ENCODE results near the gene TAS2R20.
"Not testable (repeated sequence)": the region's sequence is repeated elsewhere in the genome, so short reads cannot be mapped to it uniquely, and the experiment has no call there.

TAS2R20 gene

GRCh38 chr12:10998204-10998603 is at the start of gene TAS2R20:
TSS of gene TAS2R20 (minus strand) at chr12:10998304. CDS start at chr12:10997875, 429 bp downstream.
- Mint-ChIP-seq H3K9me3 (no peaks in the 10 kb centered on the region), H3K27me3 (ENCODE audit: low read depth) (no peaks in the 10 kb centered on the region), H3K36me3 (ENCODE audit: low read depth) (peaks cover 9% of the 10 kb centered on the region), H3K27ac (no peak within 1 kb of the TSS), H3K4me1 (ENCODE audit: low read depth) (no peaks in the 10 kb centered on the region), H3K4me3 (no peak within 1 kb of the TSS)

GRCh38 chr12:11041366-11041765 is 43.3 kb upstream of the TAS2R20 start:
- H3K4me1 Mint-ChIP-seq (ENCODE audit: low read depth); H3K27me3 Mint-ChIP-seq (ENCODE audit: low read depth); H3K9me3 Mint-ChIP-seq; H3K27ac Mint-ChIP-seq; H3K4me3 Mint-ChIP-seq: not testable (repeated sequence)
- peaks cover 28% of the 10 kb centered on the region for H3K36me3 Mint-ChIP-seq (ENCODE audit: low read depth)

- Mint-ChIP-seq H3K36me3 (ENCODE audit: low read depth) (peaks cover 26% of the 10 kb centered on the region), H3K27ac (no peak overlapping the region), H3K4me1 (ENCODE audit: low read depth) (no peaks in the 10 kb centered on the region), H3K27me3 (ENCODE audit: low read depth) (no peaks in the 10 kb centered on the region), H3K4me3 (no peak overlapping the region), H3K9me3 (peaks cover 3% of the 10 kb centered on the region)
Observed at GRCh38 chr12:11040162-11040561, 42.1 kb upstream of the TAS2R20 start.

GRCh38 chr12:11039171-11039570 is 41.1 kb upstream of the TAS2R20 start:
- H3K4me1 Mint-ChIP-seq (ENCODE audit: low read depth): no peaks in the 10 kb centered on the region
- no peak overlapping the region for H3K27ac Mint-ChIP-seq
- H3K27me3 Mint-ChIP-seq (ENCODE audit: low read depth): no peaks in the 10 kb centered on the region
- no peaks in the 10 kb centered on the region for H3K9me3 Mint-ChIP-seq
- no peak overlapping the region for H3K4me3 Mint-ChIP-seq
- peaks cover 21% of the 10 kb centered on the region for H3K36me3 Mint-ChIP-seq (ENCODE audit: low read depth)

- H3K4me1 Mint-ChIP-seq (ENCODE audit: low read depth); H3K4me3 Mint-ChIP-seq; H3K27me3 Mint-ChIP-seq (ENCODE audit: low read depth); H3K27ac Mint-ChIP-seq; H3K9me3 Mint-ChIP-seq: not testable (repeated sequence)
- H3K36me3 Mint-ChIP-seq (ENCODE audit: low read depth): peaks cover 12% of the 10 kb centered on the region
Observed at GRCh38 chr12:11033959-11034358, 35.9 kb upstream of the TAS2R20 start.

GRCh38 chr12:11031307-11031706 is 33.2 kb upstream of the TAS2R20 start, which contains the start of gene TAS2R31:
TSS of gene TAS2R31 (minus strand) at chr12:11031407. CDS start at chr12:11031335, 72 bp downstream.
- H3K4me1 Mint-ChIP-seq (ENCODE audit: low read depth): peaks cover 3% of the 10 kb centered on the region
- H3K36me3 Mint-ChIP-seq (ENCODE audit: low read depth): peaks cover 26% of the 10 kb centered on the region
- no peaks in the 10 kb centered on the region for H3K27me3 Mint-ChIP-seq (ENCODE audit: low read depth)
- H3K4me3 Mint-ChIP-seq: no peak within 1 kb of the TSS
- no peak within 1 kb of the TSS for H3K27ac Mint-ChIP-seq
- H3K9me3 Mint-ChIP-seq: peaks cover 4% of the 10 kb centered on the region

- Mint-ChIP-seq H3K4me1 (ENCODE audit: low read depth) (peaks cover 3% of the 10 kb centered on the region), H3K36me3 (ENCODE audit: low read depth) (peaks cover 36% of the 10 kb centered on the region), H3K27me3 (ENCODE audit: low read depth) (no peaks in the 10 kb centered on the region), H3K9me3 (peaks cover 14% of the 10 kb centered on the region), H3K27ac (no peak overlapping the region), H3K4me3 (no peak overlapping the region)
Observed at GRCh38 chr12:11026118-11026517, 28.0 kb upstream of the TAS2R20 start.

GRCh38 chr12:11023387-11023786 is 25.3 kb upstream of the TAS2R20 start:
- no peak overlapping the region for H3K27ac Mint-ChIP-seq
- H3K27me3 Mint-ChIP-seq (ENCODE audit: low read depth): no peaks in the 10 kb centered on the region
- H3K4me3 Mint-ChIP-seq: no peak overlapping the region
- H3K9me3 Mint-ChIP-seq: peaks cover 11% of the 10 kb centered on the region
- no peaks in the 10 kb centered on the region for H3K4me1 Mint-ChIP-seq (ENCODE audit: low read depth)
- peaks cover 26% of the 10 kb centered on the region for H3K36me3 Mint-ChIP-seq (ENCODE audit: low read depth)

GRCh38 chr12:11022520-11022919 is 24.4 kb upstream of the TAS2R20 start, which contains the start of gene TAS2R19:
TSS of gene TAS2R19 (minus strand) at chr12:11022620. CDS start at chr12:11022571, 49 bp downstream.
- no peaks in the 10 kb centered on the region for H3K4me1 Mint-ChIP-seq (ENCODE audit: low read depth)
- no peak within 1 kb of the TSS for H3K27ac Mint-ChIP-seq
- peaks cover 18% of the 10 kb centered on the region for H3K36me3 Mint-ChIP-seq (ENCODE audit: low read depth)
- no peaks in the 10 kb centered on the region for H3K27me3 Mint-ChIP-seq (ENCODE audit: low read depth)
- H3K9me3 Mint-ChIP-seq: peaks cover 11% of the 10 kb centered on the region
- H3K4me3 Mint-ChIP-seq: no peak within 1 kb of the TSS

GRCh38 chr12:11016937-11017336 is 18.8 kb upstream of the TAS2R20 start:
- Mint-ChIP-seq H3K27me3 (ENCODE audit: low read depth) (no peaks in the 10 kb centered on the region), H3K4me3 (no peak overlapping the region), H3K27ac (no peak overlapping the region), H3K4me1 (ENCODE audit: low read depth) (peaks cover 3% of the 10 kb centered on the region), H3K36me3 (ENCODE audit: low read depth) (peaks cover 8% of the 10 kb centered on the region), H3K9me3 (no peaks in the 10 kb centered on the region)

- no peak overlapping the region for H3K27ac Mint-ChIP-seq
- no peaks in the 10 kb centered on the region for H3K9me3 Mint-ChIP-seq
- H3K4me1 Mint-ChIP-seq (ENCODE audit: low read depth): peaks cover 3% of the 10 kb centered on the region
- H3K4me3 Mint-ChIP-seq: no peak overlapping the region
- no peaks in the 10 kb centered on the region for H3K27me3 Mint-ChIP-seq (ENCODE audit: low read depth)
- H3K36me3 Mint-ChIP-seq (ENCODE audit: low read depth): peaks cover 5% of the 10 kb centered on the region
Observed at GRCh38 chr12:11015775-11016430, 17.8 kb upstream of the TAS2R20 start.

GRCh38 chr12:11014234-11014633 is 16.1 kb upstream of the TAS2R20 start:
- H3K9me3 Mint-ChIP-seq: no peaks in the 10 kb centered on the region
- H3K27me3 Mint-ChIP-seq (ENCODE audit: low read depth): no peaks in the 10 kb centered on the region
- peaks cover 3% of the 10 kb centered on the region for H3K4me1 Mint-ChIP-seq (ENCODE audit: low read depth)
- no peak overlapping the region for H3K4me3 Mint-ChIP-seq
- H3K27ac Mint-ChIP-seq: no peak overlapping the region
- H3K36me3 Mint-ChIP-seq (ENCODE audit: low read depth): peaks cover 5% of the 10 kb centered on the region

GRCh38 chr12:11007608-11008007 is 9.5 kb upstream of the TAS2R20 start:
- H3K27me3 Mint-ChIP-seq (ENCODE audit: low read depth): no peaks in the 10 kb centered on the region
- no peak overlapping the region for H3K4me3 Mint-ChIP-seq
- no peaks in the 10 kb centered on the region for H3K9me3 Mint-ChIP-seq
- peaks cover 3% of the 10 kb centered on the region for H3K36me3 Mint-ChIP-seq (ENCODE audit: low read depth)
- H3K4me1 Mint-ChIP-seq (ENCODE audit: low read depth): no peaks in the 10 kb centered on the region
- H3K27ac Mint-ChIP-seq: no peak overlapping the region

GRCh38 chr12:10994307-10994706 is 3.8 kb downstream of the TAS2R20 start:
- no peaks in the 10 kb centered on the region for H3K4me1 Mint-ChIP-seq (ENCODE audit: low read depth)
- H3K27ac Mint-ChIP-seq: no peak overlapping the region
- no peak overlapping the region for H3K4me3 Mint-ChIP-seq
- peaks cover 16% of the 10 kb centered on the region for H3K9me3 Mint-ChIP-seq
- H3K27me3 Mint-ChIP-seq (ENCODE audit: low read depth): no peaks in the 10 kb centered on the region
- H3K36me3 Mint-ChIP-seq (ENCODE audit: low read depth): peaks cover 23% of the 10 kb centered on the region

- Mint-ChIP-seq H3K27ac (no peak overlapping the region), H3K4me3 (no peak overlapping the region), H3K36me3 (ENCODE audit: low read depth) (peaks cover 22% of the 10 kb centered on the region), H3K27me3 (ENCODE audit: low read depth) (peaks cover 31% of the 10 kb centered on the region), H3K4me1 (ENCODE audit: low read depth) (peaks cover 3% of the 10 kb centered on the region), H3K9me3 (peaks cover 16% of the 10 kb centered on the region)
Observed at GRCh38 chr12:10989107-10989506, 9.0 kb downstream of the TAS2R20 start.
